NCI-H345 (cell line): ENCODE measurements around the gene FAM229B.

ENCODE experiments used
- DNase-seq: peaks from one replicate; lab custom pipeline; 2025; lab: John Stamatoyannopoulos, UW

Gene FAM229B

GRCh38 chr6:112144145-112144926 lies 56.9 kb downstream of the FAM229B start:
- DNase-seq: no peak

GRCh38 chr6:112145080-112145573 lies 57.7 kb downstream of the FAM229B start:
- peak; percentile 15 for DNase-seq

- DNase-seq: no peak
Measured at GRCh38 chr6:112148103-112148502, 60.7 kb downstream of the FAM229B start.

- DNase-seq: no peak
Measured at GRCh38 chr6:112149236-112149635, 61.8 kb downstream of the FAM229B start.

GRCh38 chr6:112149719-112150263 lies 62.4 kb downstream of the FAM229B start:
- DNase-seq: no peak

GRCh38 chr6:112150363-112150762 lies 63.0 kb downstream of the FAM229B start:
- peak; percentile 16 for DNase-seq
